CD4-positive, alpha-beta T cell treated with Interleukin-1 beta for 1 hour (primary cell): ENCODE results near the gene ZNF93.
"Not testable (repeated sequence)": the region's sequence is repeated elsewhere in the genome, so short reads cannot be mapped to it uniquely, and the experiment has no call there.

Experiments
- DNase-seq, 2 donors: peaks; one replicate each; pipeline ENCODE4 v3.0.0-alpha.2; 2020 to 2022

The ZNF93 gene

GRCh38 chr19:19900729-19901444 is at the start of gene ZNF93:
TSS of gene ZNF93 (plus strand) at chr19:19900946. CDS start at chr19:19901089, 143 bp downstream.
- peak; percentile 93 to 95 for DNase-seq

- DNase-seq, result not testable (repeated sequence)
These were observed 49.0 kb upstream of the ZNF93 start for GRCh38 chr19:19851740-19852139.

GRCh38 chr19:19858751-19859150 is 42.0 kb upstream of the ZNF93 start:
- no peak for DNase-seq

GRCh38 chr19:19860756-19861390 is 39.9 kb upstream of the ZNF93 start:
- peak; percentile 65 to 80 for DNase-seq

- DNase-seq, result peak; percentile 93 to 94
These were observed 34.8 kb upstream of the ZNF93 start, which contains the start of gene ZNF253 for GRCh38 chr19:19865750-19866610. TSS of gene ZNF253 (plus strand) at chr19:19865882. CDS start at chr19:19865997, 115 bp downstream.

GRCh38 chr19:19866611-19867248 is 34.0 kb upstream of the ZNF93 start:
- peak; percentile 71 to 76 for DNase-seq

- DNase-seq, result not testable (repeated sequence)
These were observed 30.7 kb upstream of the ZNF93 start for GRCh38 chr19:19870086-19870485.

GRCh38 chr19:19871932-19872331 is 28.8 kb upstream of the ZNF93 start:
- DNase-seq, result no peak

- no peak for DNase-seq
These were observed 27.4 kb upstream of the ZNF93 start for GRCh38 chr19:19873381-19873780.

- no peak for DNase-seq
These were observed 23.0 kb upstream of the ZNF93 start for GRCh38 chr19:19877724-19878123.

GRCh38 chr19:19884583-19884982 is 16.2 kb upstream of the ZNF93 start:
- no peak for DNase-seq

- not testable (repeated sequence) for DNase-seq
These were observed 8.4 kb upstream of the ZNF93 start for GRCh38 chr19:19892055-19892941.

GRCh38 chr19:19900139-19900728 is 512 bp upstream of the ZNF93 start:
- no peak for DNase-seq

- not testable (repeated sequence) for DNase-seq
These were observed 6.8 kb downstream of the ZNF93 start for GRCh38 chr19:19907551-19907950.

GRCh38 chr19:19909654-19910053 is 8.9 kb downstream of the ZNF93 start:
- no peak for DNase-seq

GRCh38 chr19:19911150-19911549 is 10.4 kb downstream of the ZNF93 start:
- no peak for DNase-seq

GRCh38 chr19:19914596-19914995 is 13.8 kb downstream of the ZNF93 start:
- DNase-seq, result no peak

GRCh38 chr19:19930417-19930816 is 29.7 kb downstream of the ZNF93 start:
- peak; percentile 6 to 18 for DNase-seq

- DNase-seq, result not testable (repeated sequence)
These were observed 32.9 kb downstream of the ZNF93 start for GRCh38 chr19:19933432-19934314.

- DNase-seq, result no peak
These were observed 36.7 kb downstream of the ZNF93 start for GRCh38 chr19:19937403-19937802.
